AG04450 (cell line): ENCODE results near the gene LRMDA. TPM values are rescaled to one million over a fixed set of nuclear protein-coding genes. Genes with fewer than 3 reads are reported as not detected.

Experiments
- CTCF ChIA-PET: fragments of 300-600, 350-600 bp; formaldehyde crosslinking; extraction: SDS; loops from one replicate; lab custom pipeline; 2022; ENCODE audit warnings: antibody characterized with exemption, inconsistent platforms; lab: Charles Lee
- POLR2A ChIA-PET: fragments of 350-600 bp; formaldehyde crosslinking; extraction: SDS; loops from one replicate; lab custom pipeline; 2021; ENCODE audit warnings: antibody characterized with exemption, inconsistent platforms; lab: Yijun Ruan, JAX
- DNase-seq: peaks from one replicate; pipeline ENCODE4 v3.0.0-alpha.2; 2011; ENCODE audit warnings: low read depth, low spot score
- H3K27ac ChIP-seq: one replicate; pipeline ENCODE4 v1.5.1; 2012; ENCODE audit warnings: low read depth, low read length, control low read depth
- H3K27me3 ChIP-seq: one replicate; pipeline ENCODE4 v1.6.0; 2012; ENCODE audit warnings: low read length; ENCODE audit not compliant: control insufficient read depth, insufficient read depth
- H3K4me3 ChIP-seq: 2 replicates; pipeline ENCODE4 v1.5.1; 2011; ENCODE audit warnings: mild to moderate bottlenecking, low read depth, low read length, control low read depth
- H3K9me3 ChIP-seq: 2 replicates; pipeline ENCODE4 v1.5.1; 2012; ENCODE audit warnings: low read length; ENCODE audit not compliant: control insufficient read depth, insufficient read depth
- CTCF ChIP-seq: IDR thresholded peaks from 2 replicates; pipeline ENCODE4 v1.5.1; 2011; ENCODE audit warnings: low read depth, low read length, control low read depth, inconsistent platforms
- polyA plus RNA-seq: library from polyadenylated mRNA; depleted of rRNA; stranded (reverse); fragments of >200 nt; gene quantifications from 2 replicates; pipeline ENCODE4 v1.2.3, GENCODE V29; 2011

Gene LRMDA
- polyA plus RNA-seq, 1 experiment: 0.12 TPM

- ChIA-PET POLR2A (no interaction called here), CTCF (interaction anchor here (0.7 to 1.0 kb wide), 3 partner anchors 24 to 868 kb away, joined by 3 to 4 read pairs (median 3); no protein-coding TSS in a partner anchor)
- no peak overlapping the region for H3K4me3 ChIP-seq
- TF ChIP-seq CTCF: no peak
- peaks cover 6% of the 10 kb centered on the region for H3K27me3 ChIP-seq
- no peak for DNase-seq
- H3K27ac ChIP-seq: no peak overlapping the region
- H3K9me3 ChIP-seq: no peaks in the 10 kb centered on the region
Observed at GRCh38 chr10:76012716-76013327, 581.4 kb downstream of the LRMDA start.

- DNase-seq: no peak
- POLR2A ChIA-PET: no interaction called here
- no peaks in the 10 kb centered on the region for H3K9me3 ChIP-seq
- H3K4me3 ChIP-seq: no peak overlapping the region
- CTCF ChIA-PET: interaction anchor here (1.6 kb wide), 1 partner anchor 22 kb away, joined by 4 read pairs; no protein-coding TSS in a partner anchor
- TF ChIP-seq CTCF: no peak
- H3K27me3 ChIP-seq: no peaks in the 10 kb centered on the region
- no peak overlapping the region for H3K27ac ChIP-seq
Observed at GRCh38 chr10:76015245-76015644, 583.8 kb downstream of the LRMDA start.

- no peak for DNase-seq
- no peaks in the 10 kb centered on the region for H3K9me3 ChIP-seq
- POLR2A ChIA-PET: no interaction called here
- H3K27ac ChIP-seq: no peak overlapping the region
- CTCF ChIA-PET: no interaction called here
- TF ChIP-seq CTCF: no peak
- peaks cover 8% of the 10 kb centered on the region for H3K27me3 ChIP-seq
- H3K4me3 ChIP-seq: no peak overlapping the region
Observed at GRCh38 chr10:76017026-76017732, 585.8 kb downstream of the LRMDA start.

- Histone ChIP-seq H3K27ac (no peak overlapping the region), H3K27me3 (peaks cover 10% of the 10 kb centered on the region), H3K4me3 (no peak overlapping the region), H3K9me3 (no peaks in the 10 kb centered on the region)
- CTCF ChIA-PET: no interaction called here
- POLR2A ChIA-PET: no interaction called here
- DNase-seq: no peak
- TF ChIP-seq CTCF: no peak
Observed at GRCh38 chr10:76017733-76018433, 586.5 kb downstream of the LRMDA start.
